K562 treated with DMSO at 1 percent for 24 hours (cell line): ENCODE data around the gene OVOL2. TPM values are rescaled to one million over a fixed set of nuclear protein-coding genes. Genes with fewer than 3 reads are reported as not detected.

Experiments used
- total RNA-seq: library from RNA; unstranded; fragments of 300-600 nt; gene quantifications from 2 replicates; pipeline ENCODE4 v1.2.3, GENCODE V29; 2022; ENCODE audit warnings: low read depth; ENCODE audit not compliant: insufficient read depth

OVOL2 gene
- not detected in 2 replicates for total RNA-seq

DNA sequence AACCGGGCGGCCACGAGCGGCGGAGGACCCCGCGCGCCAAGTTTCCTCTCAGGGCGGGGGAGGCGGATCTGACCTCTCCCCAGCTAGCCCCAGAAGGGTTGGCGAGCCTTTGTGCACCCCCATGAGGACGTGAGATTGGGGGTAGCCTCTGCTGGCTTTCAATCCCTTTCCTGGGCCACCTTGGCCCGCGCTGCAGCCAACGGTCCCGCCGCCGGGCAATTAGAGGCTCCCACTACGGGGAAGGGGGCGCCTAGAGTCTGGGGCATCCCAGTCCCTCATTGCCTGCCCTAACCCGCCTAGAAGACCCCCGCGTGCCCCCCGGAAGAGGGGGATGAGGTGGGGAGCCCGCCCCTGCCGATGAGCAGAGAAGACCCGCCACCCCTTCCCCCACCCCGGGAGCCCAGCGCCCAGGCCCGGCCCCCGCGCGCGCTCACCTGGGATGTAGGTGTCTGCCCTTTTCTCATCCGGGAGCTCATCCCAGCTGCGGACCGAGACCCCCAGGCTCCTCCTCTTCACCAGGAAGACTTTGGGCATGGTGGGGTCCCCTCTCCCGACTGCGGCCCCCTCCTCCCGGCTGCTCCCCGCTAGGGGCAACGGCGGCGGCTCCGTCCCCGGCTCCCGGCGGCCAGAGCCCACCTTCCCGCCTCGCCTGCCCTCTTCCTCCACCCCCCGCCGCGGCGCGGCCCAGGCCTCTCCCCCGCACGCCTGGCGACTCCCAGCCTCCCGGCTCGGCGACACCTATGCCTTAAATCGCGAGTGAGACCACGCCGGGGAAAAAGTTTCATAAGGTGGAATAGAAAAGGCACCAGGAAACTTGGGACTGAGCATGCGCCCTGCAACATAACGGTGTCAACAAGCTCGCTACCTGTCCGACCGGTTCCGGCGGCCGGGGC, at the start of gene OVOL2:
OVOL2 (minus strand) TSS at position 816 of the 893 bp plus-strand sequence; CDS start at position 534, 282 bp downstream.

Other genes with a start within 250 kb of the OVOL2 start
- gene SNX5, start 89.1 kb downstream of the OVOL2 start, total RNA-seq: 54.8 and 57.2 TPM in 2 replicates
- 25.7 and 26.3 TPM in 2 replicates for gene MGME1, start 88.9 kb downstream of the OVOL2 start, total RNA-seq
- gene KAT14, start 79.9 kb upstream of the OVOL2 start, total RNA-seq: 3.4 and 3.9 TPM in 2 replicates
- 9.7 and 9.8 TPM in 2 replicates for gene PET117, start 79.9 kb upstream of the OVOL2 start, total RNA-seq
- 6.2 and 6.6 TPM in 2 replicates for gene ZNF133, start 230.6 kb upstream of the OVOL2 start, total RNA-seq